GM18873 (cell line): ENCODE measurements around the gene FIGNL1.

Experiments used
- ATAC-seq: cut with Tn5 transposase; IDR thresholded peaks from one replicate; pipeline ENCODE4 v1.9.1; 2021; ENCODE audit warnings: mild to moderate bottlenecking, moderate library complexity, moderate number of reproducible peaks; ENCODE audit not compliant: unreplicated experiment, low FRiP score

Gene FIGNL1

DNA sequence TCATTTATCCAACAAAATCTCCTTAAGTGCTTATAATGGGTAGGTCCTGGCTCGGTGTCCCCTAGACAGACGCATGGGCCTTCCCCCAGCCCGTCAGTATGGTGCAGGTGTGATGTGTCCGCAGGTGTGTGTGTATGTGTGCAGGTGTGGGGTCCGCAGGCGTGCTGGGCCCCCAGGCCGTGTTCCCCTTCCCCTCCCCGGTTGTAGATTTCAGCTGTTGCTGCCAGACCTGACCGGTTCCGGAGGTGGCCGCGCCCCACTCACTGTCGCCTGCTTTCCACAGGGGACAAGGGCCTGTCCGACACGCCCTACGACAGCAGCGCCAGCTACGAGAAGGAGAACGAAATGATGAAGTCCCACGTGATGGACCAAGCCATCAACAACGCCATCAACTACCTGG, 50.5 kb downstream of the FIGNL1 start:
- ATAC-seq: no peak

DNA sequence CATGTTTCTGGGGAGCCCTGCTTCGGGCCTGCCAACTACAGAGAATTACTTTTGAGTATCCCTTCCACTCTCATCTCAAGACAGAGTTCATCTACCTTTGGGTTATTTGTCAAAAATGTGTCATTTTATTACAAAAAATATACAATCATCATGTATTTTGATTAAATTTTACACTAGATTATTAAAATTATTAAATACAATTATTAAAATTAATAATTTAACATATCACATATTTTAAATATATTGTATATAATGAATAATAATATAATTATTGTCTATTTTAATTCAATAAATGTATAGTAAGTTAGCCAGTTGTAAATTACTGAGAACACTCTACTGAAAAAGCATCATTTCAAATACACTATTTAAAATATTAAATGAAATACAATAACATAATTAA, 50.9 kb downstream of the FIGNL1 start:
- no peak for ATAC-seq

DNA sequence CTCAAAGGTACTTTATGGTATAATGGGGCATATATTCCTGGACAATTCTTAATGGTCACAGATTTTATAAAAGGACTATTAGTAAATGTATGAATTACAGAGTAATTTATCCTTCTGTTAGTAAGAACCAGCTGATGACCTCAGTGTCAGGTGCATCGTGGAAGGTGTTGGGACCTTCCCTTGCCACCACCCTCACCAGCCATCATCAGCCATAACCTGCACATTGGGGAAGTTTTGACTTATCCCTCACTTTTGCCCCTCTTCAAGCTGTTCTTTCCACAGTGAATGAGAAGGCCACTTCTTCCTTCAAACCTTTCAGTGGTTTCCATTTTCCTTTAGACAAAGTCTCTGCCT, 52.2 kb downstream of the FIGNL1 start:
- ATAC-seq: no peak

DNA sequence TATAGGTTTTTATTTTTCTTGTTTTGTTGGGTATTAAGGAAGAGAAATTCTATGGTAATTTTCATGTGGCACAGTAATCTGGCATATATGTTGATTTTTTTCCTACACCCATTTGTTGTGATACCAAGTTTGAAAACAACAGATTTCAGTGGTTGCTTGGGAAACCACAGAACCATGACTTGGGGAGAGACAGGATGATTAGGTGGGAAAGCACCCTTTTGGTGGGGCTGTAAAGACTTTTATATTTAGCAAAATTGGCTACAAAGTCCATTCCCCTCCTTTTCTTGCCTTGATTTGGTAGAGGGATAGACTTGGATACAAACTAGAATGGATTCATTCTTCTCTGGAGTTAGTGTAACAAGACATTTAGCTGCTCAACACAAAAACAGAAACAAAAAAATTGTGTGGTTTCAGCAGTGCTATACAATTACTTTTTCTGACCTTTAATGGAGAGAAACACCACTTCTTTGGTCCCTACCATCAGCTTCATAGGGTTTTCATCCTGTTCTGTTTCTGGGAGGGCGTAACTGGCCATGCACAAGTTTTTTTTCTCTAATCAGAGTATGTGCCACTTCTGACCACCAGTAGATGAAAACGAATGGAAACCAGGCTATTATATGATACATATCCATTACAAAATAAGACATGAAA, 52.7 kb downstream of the FIGNL1 start:
- ATAC-seq: peak; percentile 81

DNA sequence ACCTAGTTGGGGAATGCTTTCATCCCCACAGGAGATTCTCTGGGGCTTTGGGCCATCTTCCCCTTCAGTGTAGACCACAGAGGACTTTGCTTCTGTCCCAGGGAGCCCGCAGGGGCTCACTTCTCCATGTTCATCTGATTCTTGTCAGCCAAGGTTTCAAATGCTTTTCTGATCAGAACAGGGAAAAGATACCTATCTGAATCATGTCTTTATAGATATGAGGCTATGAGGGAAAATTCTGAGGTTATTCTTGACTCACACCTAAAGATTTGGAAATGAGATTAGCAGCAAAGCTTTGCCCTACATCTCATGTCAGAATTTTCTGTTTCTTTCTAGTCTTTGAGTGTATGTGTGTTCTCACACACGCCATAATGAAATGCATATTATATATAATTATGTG, 53.3 kb downstream of the FIGNL1 start:
- ATAC-seq: peak; percentile 12

DNA sequence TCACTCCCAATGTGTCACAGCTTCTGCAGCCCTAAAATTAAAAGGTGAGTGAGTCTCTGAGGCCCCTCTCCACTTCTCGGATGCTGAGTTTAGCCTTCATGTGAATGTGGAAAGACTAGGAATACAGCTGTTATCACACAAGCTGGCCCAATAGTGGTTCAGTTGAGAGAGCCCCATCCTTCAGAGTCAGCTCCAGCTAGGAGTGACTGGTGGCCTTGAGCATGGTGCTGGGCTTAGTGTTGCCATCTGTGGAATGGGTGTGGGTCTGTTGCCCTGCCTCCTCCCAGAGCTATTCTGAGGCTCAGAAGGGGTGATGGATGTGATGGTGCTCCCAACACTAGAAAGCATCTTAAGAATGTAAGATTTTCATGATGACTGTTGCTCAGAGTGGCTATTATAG, 55.8 kb downstream of the FIGNL1 start:
- no peak for ATAC-seq
